CD4-positive, alpha-beta T cell (primary cell): ENCODE results near the gene BABAM2. TPM values are rescaled to one million over a fixed set of nuclear protein-coding genes. Genes with fewer than 3 reads are reported as not detected.

Source experiments
- ATAC-seq: fragments of 200-7000 bp; cut with Tn5 transposase; one replicate; pipeline ENCODE4 v1.10.0; 2022; ENCODE audit warnings: mild to moderate bottlenecking; ENCODE audit not compliant: poor library complexity
- CTCF ChIA-PET: fragments of 350-600 bp; sonication (Branson Sonifier 250); formaldehyde crosslinking; loops from one replicate; lab custom pipeline; 2021; ENCODE audit warnings: antibody characterized with exemption, inconsistent platforms; lab: Charles Lee
- POLR2A ChIA-PET: fragments of 350-600 bp; sonication (Branson Sonifier 250); formaldehyde crosslinking; loops from one replicate; lab custom pipeline; 2021; ENCODE audit warnings: antibody characterized with exemption, inconsistent platforms; lab: Charles Lee
- DNase-seq, 14 experiments: peaks; one replicate each; pipeline ENCODE4 v3.0.0-alpha.2; 2013 to 2020; ENCODE audit warnings: mixed read lengths in 2 of 14
- H3K27ac ChIP-seq, 2 donors: one replicate each; pipeline versions ENCODE4 v1.5.1 to v1.7.0; 2013; ENCODE audit warnings: low read length in 2 of 2, low read depth in 1 of 2, mild to moderate bottlenecking in 1 of 2
- H3K27me3 ChIP-seq, 2 experiments: 1 replicate in 1 of 2; 2 replicates in 1 of 2; pipeline versions ENCODE4 v1.6.1 to v1.7.0; 2013; ENCODE audit warnings: low read length in 2 of 2, control low read depth in 1 of 2, mild to moderate bottlenecking in 1 of 2, moderate library complexity in 1 of 2; ENCODE audit not compliant: insufficient read depth in 2 of 2, control insufficient read depth in 1 of 2
- H3K36me3 ChIP-seq: one replicate; pipeline ENCODE4 v1.6.1; 2013; ENCODE audit warnings: low read length, control low read depth; ENCODE audit not compliant: insufficient read depth
- H3K4me1 ChIP-seq: one replicate; pipeline ENCODE4 v1.6.1; 2013; ENCODE audit warnings: low read length, control low read depth; ENCODE audit not compliant: insufficient read depth
- H3K4me3 ChIP-seq: one replicate; pipeline ENCODE4 v1.5.1; 2013; ENCODE audit warnings: mild to moderate bottlenecking, low read length, moderate library complexity
- H3K9me3 ChIP-seq, 2 experiments: 1 replicate in 1 of 2; 2 replicates in 1 of 2; pipeline versions ENCODE4 v1.6.1 to v1.7.0; 2013; ENCODE audit warnings: low read length in 2 of 2, mild to moderate bottlenecking in 2 of 2, control low read depth in 1 of 2, moderate library complexity in 1 of 2; ENCODE audit not compliant: control insufficient read depth in 1 of 2, insufficient read depth in 1 of 2
- H3K27ac Mint-ChIP-seq: one replicate; pipeline ENCODE4 v1.8.0; 2020; ENCODE audit warnings: mixed read lengths
- H3K27me3 Mint-ChIP-seq: one replicate; pipeline ENCODE4 v1.8.0; 2021; ENCODE audit warnings: mixed read lengths
- H3K36me3 Mint-ChIP-seq: one replicate; pipeline ENCODE4 v1.8.0; 2021; ENCODE audit warnings: low read depth, mixed read lengths
- H3K4me1 Mint-ChIP-seq: one replicate; pipeline ENCODE4 v1.8.0; 2021; ENCODE audit warnings: low read depth, mixed read lengths
- H3K4me3 Mint-ChIP-seq: one replicate; pipeline ENCODE4 v1.8.0; 2020; ENCODE audit warnings: mild to moderate bottlenecking, mixed read lengths
- H3K9me3 Mint-ChIP-seq: one replicate; pipeline ENCODE4 v1.8.0; 2020; ENCODE audit warnings: mixed read lengths
- CTCF ChIP-seq: fragments of 200-600 bp; IDR thresholded peaks from one replicate; pipeline ENCODE4 v1.8.0; 2022; ENCODE audit warnings: antibody characterized with exemption, mild to moderate bottlenecking
- intact Hi-C, 2 experiments: fragments of 100-400 bp; cut with DNase I in 1 of 2; cut with micrococcal nuclease in 1 of 2; formaldehyde crosslinking; loops; one replicate each; pipeline versions ENCODE4 v1.15.1 to v1.9.0; 2023 to 2025; cut with DNase I, micrococcal nuclease
- total RNA-seq, 174 experiments: library from RNA in 2 of 174; stranded (reverse) in 2 of 174; gene quantifications; one replicate each; pipeline ENCODE4 v1.2.3 and lab custom pipeline; 2021 to 2026

Gene BABAM2
- total RNA-seq, 2 experiments from 2014 or later, result 29.2 to 32.8 TPM

DNA sequence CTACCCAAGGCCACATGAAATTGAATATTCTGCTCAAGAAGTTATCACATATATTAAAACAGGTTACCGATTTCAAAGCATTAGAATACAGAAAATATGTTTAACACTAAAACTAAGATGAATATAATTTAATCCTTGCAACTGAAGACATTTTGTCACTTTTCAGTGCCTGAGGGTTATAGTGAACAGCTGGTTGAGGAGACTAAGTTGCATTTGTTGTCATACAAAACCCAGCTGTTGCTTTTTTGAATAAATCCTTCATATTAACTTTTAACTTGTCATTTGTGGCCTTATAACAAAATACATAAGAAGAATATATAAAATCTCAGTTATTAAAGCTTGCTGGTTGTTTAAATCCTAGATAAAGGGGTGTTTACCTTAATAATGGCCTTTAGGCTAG lies 37.8 kb upstream of the BABAM2 start:
- H3K27ac ChIP-seq, result no peak overlapping the region
- H3K4me1 ChIP-seq, result no peaks in the 10 kb centered on the region
- no peak overlapping the region for H3K4me3 ChIP-seq
- no peaks in the 10 kb centered on the region for H3K36me3 ChIP-seq
- Mint-ChIP-seq H3K27ac (no peak overlapping the region), H3K4me3 (no peak overlapping the region), H3K27me3 (no peaks in the 10 kb centered on the region), H3K9me3 (peaks cover 2% of the 10 kb centered on the region), H3K4me1 (no peaks in the 10 kb centered on the region), H3K36me3 (peaks cover 10% of the 10 kb centered on the region)
- POLR2A ChIA-PET, result interaction anchor here (0.6 kb wide), 1 partner anchor 32 kb away, joined by 3 read pairs; no protein-coding TSS in a partner anchor
- CTCF ChIA-PET, result interaction anchor here (0.6 kb wide), 1 partner anchor 1383 kb away, joined by 3 read pairs; no protein-coding TSS in a partner anchor
- TF ChIP-seq CTCF, result no peak
- no peaks in the 10 kb centered on the region for H3K27me3 ChIP-seq
- ATAC-seq (no peak), DNase-seq (no peak)
- intact Hi-C loops, result no loop called here
- H3K9me3 ChIP-seq, result peaks cover 0 to 4% of the 10 kb centered on the region in 2 experiments

GRCh38 chr2:27854229-27854862 lies 36.2 kb upstream of the BABAM2 start:
- Mint-ChIP-seq H3K4me3 (no peak overlapping the region), H3K36me3 (peaks cover 12% of the 10 kb centered on the region), H3K9me3 (peaks cover 2% of the 10 kb centered on the region), H3K27me3 (no peaks in the 10 kb centered on the region), H3K4me1 (no peaks in the 10 kb centered on the region), H3K27ac (no peak overlapping the region)
- ATAC-seq (no peak), DNase-seq (peak in 2 of 14 experiments; percentile 8 to 15)
- peaks cover 0 to 10% of the 10 kb centered on the region in 2 experiments for H3K9me3 ChIP-seq
- ChIA-PET CTCF (no interaction called here), POLR2A (no interaction called here)
- no peak overlapping the region for H3K27ac ChIP-seq
- no peak for TF ChIP-seq CTCF
- H3K27me3 ChIP-seq, result no peaks in the 10 kb centered on the region
- no peaks in the 10 kb centered on the region for H3K4me1 ChIP-seq
- intact Hi-C loops, result no loop called here
- no peak overlapping the region for H3K4me3 ChIP-seq
- H3K36me3 ChIP-seq, result no peaks in the 10 kb centered on the region

DNA sequence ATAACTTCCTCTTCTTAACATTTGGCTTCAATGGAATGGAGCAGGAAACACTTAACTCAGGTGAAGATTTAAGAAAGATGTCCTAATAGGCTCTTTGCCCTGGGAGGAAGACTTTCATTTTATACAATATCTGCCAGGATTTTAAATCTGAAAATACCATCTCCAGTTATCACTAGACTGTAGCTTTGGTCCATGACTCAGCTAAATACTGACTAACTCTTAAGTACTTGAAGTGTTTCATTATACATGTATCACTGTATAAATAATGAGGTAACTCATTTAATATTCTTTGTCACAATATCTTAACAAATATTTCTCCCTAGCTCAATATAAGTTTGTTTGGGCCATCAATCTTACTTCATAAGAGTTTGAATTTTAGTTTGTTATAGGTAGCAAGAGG lies 35.1 kb upstream of the BABAM2 start:
- H3K36me3 ChIP-seq, result no peaks in the 10 kb centered on the region
- peaks cover 12% of the 10 kb centered on the region for H3K36me3 Mint-ChIP-seq
- H3K9me3 Mint-ChIP-seq, result peaks cover 2% of the 10 kb centered on the region
- H3K27me3 ChIP-seq, result no peaks in the 10 kb centered on the region
- CTCF ChIA-PET, result no interaction called here
- POLR2A ChIA-PET, result no interaction called here
- no peaks in the 10 kb centered on the region for H3K27me3 Mint-ChIP-seq
- no peak for TF ChIP-seq CTCF
- no peak overlapping the region for H3K4me3 ChIP-seq
- H3K27ac ChIP-seq, result no peak overlapping the region
- DNase-seq (no peak), ATAC-seq (no peak)
- H3K4me3 Mint-ChIP-seq, result no peak overlapping the region
- H3K4me1 ChIP-seq, result no peaks in the 10 kb centered on the region
- H3K27ac Mint-ChIP-seq, result no peak overlapping the region
- no peaks in the 10 kb centered on the region for H3K4me1 Mint-ChIP-seq
- peaks cover 0 to 10% of the 10 kb centered on the region in 2 experiments for H3K9me3 ChIP-seq
- intact Hi-C loops, result no loop called here
